AG20443 (cell line): ENCODE data around the gene HIVEP3.

Experiments
- DNase-seq: peaks from one replicate; pipeline ENCODE4 v3.0.0; 2012; ENCODE audit warnings: low spot score, mixed read lengths

HIVEP3 gene

GRCh38 chr1:41533016-41533730 is 385.5 kb downstream of the HIVEP3 start:
- no peak for DNase-seq

GRCh38 chr1:41532206-41532975 is 386.3 kb downstream of the HIVEP3 start:
- no peak for DNase-seq

GRCh38 chr1:41530411-41530810 is 388.3 kb downstream of the HIVEP3 start:
- DNase-seq: no peak

GRCh38 chr1:41529621-41530395 is 388.9 kb downstream of the HIVEP3 start:
- DNase-seq: no peak

GRCh38 chr1:41528726-41529605 is 389.8 kb downstream of the HIVEP3 start:
- DNase-seq: no peak

GRCh38 chr1:41528106-41528505 is 390.6 kb downstream of the HIVEP3 start:
- DNase-seq: no peak

- DNase-seq: no peak
Observed at GRCh38 chr1:41526956-41527561, 391.7 kb downstream of the HIVEP3 start.

- no peak for DNase-seq
Observed at GRCh38 chr1:41525891-41526587, 392.7 kb downstream of the HIVEP3 start.

- DNase-seq: no peak
Observed at GRCh38 chr1:41524676-41525675, 393.7 kb downstream of the HIVEP3 start.

GRCh38 chr1:41523949-41524675 is 394.6 kb downstream of the HIVEP3 start:
- no peak for DNase-seq

GRCh38 chr1:41523071-41523470 is 395.7 kb downstream of the HIVEP3 start:
- DNase-seq: no peak

- no peak for DNase-seq
Observed at GRCh38 chr1:41521766-41522165, 397.0 kb downstream of the HIVEP3 start.

- DNase-seq: no peak
Observed at GRCh38 chr1:41520951-41521752, 397.6 kb downstream of the HIVEP3 start.

- DNase-seq: no peak
Observed at GRCh38 chr1:41519667-41520066, 399.1 kb downstream of the HIVEP3 start.

- DNase-seq: no peak
Observed at GRCh38 chr1:41518471-41518870, 400.3 kb downstream of the HIVEP3 start.

- DNase-seq: no peak
Observed at GRCh38 chr1:41517062-41517438, 401.7 kb downstream of the HIVEP3 start.

- DNase-seq: peak; percentile 97
Observed at GRCh38 chr1:41516168-41517061, 402.3 kb downstream of the HIVEP3 start.
